PC-3 (cell line): Measurements from ENCODE around the gene CYP2C18.

Experiments
- EZH2phosphoT487 ChIP-seq: fragments of 300-600 bp; sonication (generic); IDR thresholded peaks from 2 replicates; pipeline ENCODE4 v1.6.1; 2018; ENCODE audit warnings: mild to moderate bottlenecking, antibody characterized with exemption, low read length, borderline replicate concordance
- TF ChIP-seq, protein P1 (sequence below): fragments of 300-600 bp; sonication (generic); conservative IDR thresholded peaks from 2 replicates; pipeline ENCODE4 v1.5.1; 2017; ENCODE audit warnings: antibody characterized with exemption, low read depth, mild to moderate bottlenecking, low read length

DNA sequence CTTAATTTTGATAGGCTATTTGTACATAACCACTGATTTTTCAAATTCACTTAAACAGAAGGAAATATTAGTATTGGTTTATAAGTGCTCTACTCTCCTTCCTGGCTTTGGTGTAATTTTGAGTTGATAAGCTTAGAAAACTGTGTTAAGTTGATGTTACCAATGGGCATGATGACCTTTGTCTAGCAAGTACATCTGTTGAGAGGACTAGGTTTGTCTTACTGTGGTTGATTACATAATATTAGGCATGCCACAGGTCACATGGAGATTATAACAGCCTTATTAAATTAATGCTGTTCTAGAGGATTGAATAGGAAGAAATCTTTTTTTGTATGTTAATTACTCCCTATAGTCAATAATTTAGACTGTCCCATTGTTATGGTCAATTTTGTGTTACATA is 27.0 kb downstream of the CYP2C18 start:
- TF ChIP-seq EZH2phosphoT487, result no peak
- TF ChIP-seq, protein P1, sequence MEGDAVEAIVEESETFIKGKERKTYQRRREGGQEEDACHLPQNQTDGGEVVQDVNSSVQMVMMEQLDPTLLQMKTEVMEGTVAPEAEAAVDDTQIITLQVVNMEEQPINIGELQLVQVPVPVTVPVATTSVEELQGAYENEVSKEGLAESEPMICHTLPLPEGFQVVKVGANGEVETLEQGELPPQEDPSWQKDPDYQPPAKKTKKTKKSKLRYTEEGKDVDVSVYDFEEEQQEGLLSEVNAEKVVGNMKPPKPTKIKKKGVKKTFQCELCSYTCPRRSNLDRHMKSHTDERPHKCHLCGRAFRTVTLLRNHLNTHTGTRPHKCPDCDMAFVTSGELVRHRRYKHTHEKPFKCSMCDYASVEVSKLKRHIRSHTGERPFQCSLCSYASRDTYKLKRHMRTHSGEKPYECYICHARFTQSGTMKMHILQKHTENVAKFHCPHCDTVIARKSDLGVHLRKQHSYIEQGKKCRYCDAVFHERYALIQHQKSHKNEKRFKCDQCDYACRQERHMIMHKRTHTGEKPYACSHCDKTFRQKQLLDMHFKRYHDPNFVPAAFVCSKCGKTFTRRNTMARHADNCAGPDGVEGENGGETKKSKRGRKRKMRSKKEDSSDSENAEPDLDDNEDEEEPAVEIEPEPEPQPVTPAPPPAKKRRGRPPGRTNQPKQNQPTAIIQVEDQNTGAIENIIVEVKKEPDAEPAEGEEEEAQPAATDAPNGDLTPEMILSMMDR, result no peak
